MM.1S (cell line): ENCODE measurements around the gene CLEC16A.

ENCODE experiments used
- DNase-seq: peaks from one replicate; pipeline ENCODE4 v3.0.0-alpha.2; 2015
- H2AFZ ChIP-seq: fragments of 300-600 bp; sonication (generic); 2 replicates; pipeline ENCODE4 v1.6.0; 2016; ENCODE audit warnings: antibody characterized with exemption, low read length
- H3F3A ChIP-seq: fragments of 300-600 bp; sonication (generic); 2 replicates; pipeline ENCODE4 v1.6.1; 2016; ENCODE audit warnings: mild to moderate bottlenecking, antibody characterized with exemption, low read length, moderate library complexity, mixed read lengths; ENCODE audit not compliant: insufficient read depth
- H3K27ac ChIP-seq: fragments of 300-600 bp; sonication (generic); 2 replicates; pipeline ENCODE4 v1.5.1; 2016; ENCODE audit warnings: mild to moderate bottlenecking, low read length
- H3K27me3 ChIP-seq: fragments of 300-600 bp; sonication (generic); replicated peaks from 2 replicates; pipeline ENCODE4 v1.6.0; 2016; ENCODE audit warnings: low read length; ENCODE audit not compliant: insufficient read depth
- H3K36me3 ChIP-seq: fragments of 300-600 bp; sonication (generic); replicated peaks from 2 replicates; pipeline ENCODE4 v1.6.1; 2016; ENCODE audit warnings: mild to moderate bottlenecking, low read length, mixed read lengths; ENCODE audit not compliant: insufficient read depth
- H3K4me1 ChIP-seq: fragments of 300-600 bp; sonication (generic); 2 replicates; pipeline ENCODE4 v1.6.1; 2016; ENCODE audit warnings: low read length, mixed read lengths
- H3K4me2 ChIP-seq: fragments of 300-600 bp; sonication (generic); 2 replicates; pipeline ENCODE4 v1.6.0; 2016; ENCODE audit warnings: low read depth, low read length
- H3K4me3 ChIP-seq: fragments of 300-600 bp; sonication (generic); 2 replicates; pipeline ENCODE4 v1.5.1; 2016; ENCODE audit warnings: low read length, mixed read lengths
- H3K79me2 ChIP-seq: fragments of 300-600 bp; sonication (generic); 2 replicates; pipeline ENCODE4 v1.6.1; 2016; ENCODE audit warnings: mixed run types, low read length, mixed read lengths
- H3K9ac ChIP-seq: fragments of 300-600 bp; sonication (generic); 2 replicates; pipeline ENCODE4 v1.6.1; 2016; ENCODE audit warnings: low read length, mixed read lengths
- H3K9me2 ChIP-seq: fragments of 300-600 bp; sonication (generic); replicated peaks from 2 replicates; pipeline ENCODE4 v1.6.1; 2016; ENCODE audit warnings: mild to moderate bottlenecking, low read length, mixed read lengths; ENCODE audit not compliant: insufficient read depth
- H3K9me3 ChIP-seq: fragments of 300-600 bp; sonication (generic); replicated peaks from 2 replicates; pipeline ENCODE4 v1.6.1; 2016; ENCODE audit warnings: mild to moderate bottlenecking, low read length, mixed read lengths; ENCODE audit not compliant: insufficient read depth
- H4K20me1 ChIP-seq: fragments of 300-600 bp; sonication (generic); 2 replicates; pipeline ENCODE4 v1.6.1; 2016; ENCODE audit warnings: mild to moderate bottlenecking, low read length, moderate library complexity, mixed read lengths; ENCODE audit not compliant: insufficient read depth
- EZH2 ChIP-seq: fragments of 300-600 bp; sonication (generic); optimal IDR thresholded peaks from 2 replicates; pipeline ENCODE3; 2017; ENCODE audit warnings: low read depth, mild to moderate bottlenecking, antibody characterized with exemption, low read length, mixed read lengths
- EZH2phosphoT487 ChIP-seq: fragments of 300-600 bp; sonication (generic); IDR thresholded peaks from 2 replicates; pipeline ENCODE4 v1.6.1; 2018; ENCODE audit warnings: antibody characterized with exemption, low read length
- TF ChIP-seq, protein P1 (sequence below): fragments of 300-600 bp; sonication (generic); IDR thresholded peaks from 2 replicates; pipeline ENCODE4 v1.5.1; 2016; ENCODE audit warnings: antibody characterized with exemption, low read length, mixed read lengths

The CLEC16A gene

DNA sequence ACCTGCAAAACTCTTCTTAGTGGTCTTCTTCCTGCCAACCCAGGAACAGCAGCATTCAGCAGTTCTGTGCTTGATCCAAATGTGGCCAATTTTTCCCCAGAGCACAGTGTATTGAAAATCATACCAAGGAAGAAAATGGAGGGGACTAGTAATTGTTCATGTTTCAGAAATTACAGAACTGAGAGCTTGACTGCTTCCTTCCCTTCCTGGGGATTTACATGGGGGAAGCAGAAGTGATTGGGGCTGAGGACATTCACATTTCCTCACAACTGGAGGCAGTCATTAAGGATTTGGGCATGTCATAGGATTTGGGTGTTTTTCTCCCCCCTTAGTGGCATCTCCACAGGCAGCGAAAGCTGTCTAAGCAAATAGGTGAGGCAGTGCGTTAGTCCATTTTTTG is 47.6 kb upstream of the CLEC16A start:
- Histone ChIP-seq H4K20me1 (no peaks in the 10 kb centered on the region), H3K9me3 (no peaks in the 10 kb centered on the region), H3K4me2 (no peak overlapping the region), H3F3A (no peaks in the 10 kb centered on the region), H2AFZ (no peak overlapping the region), H3K79me2 (peaks cover 12% of the 10 kb centered on the region; the same call in 1 of the 2 replicates), H3K4me3 (no peak overlapping the region), H3K4me1 (no peaks in the 10 kb centered on the region), H3K27me3 (no peaks in the 10 kb centered on the region), H3K9me2 (no peaks in the 10 kb centered on the region), H3K27ac (no peak overlapping the region), H3K9ac (no peak overlapping the region), H3K36me3 (0 out of 2 replicates have a peak, but pooled peaks cover 3% of the 10 kb centered on the region)
- DNase-seq: no peak
- TF ChIP-seq EZH2 (no peak), EZH2phosphoT487 (no peak)
- TF ChIP-seq, protein P1, sequence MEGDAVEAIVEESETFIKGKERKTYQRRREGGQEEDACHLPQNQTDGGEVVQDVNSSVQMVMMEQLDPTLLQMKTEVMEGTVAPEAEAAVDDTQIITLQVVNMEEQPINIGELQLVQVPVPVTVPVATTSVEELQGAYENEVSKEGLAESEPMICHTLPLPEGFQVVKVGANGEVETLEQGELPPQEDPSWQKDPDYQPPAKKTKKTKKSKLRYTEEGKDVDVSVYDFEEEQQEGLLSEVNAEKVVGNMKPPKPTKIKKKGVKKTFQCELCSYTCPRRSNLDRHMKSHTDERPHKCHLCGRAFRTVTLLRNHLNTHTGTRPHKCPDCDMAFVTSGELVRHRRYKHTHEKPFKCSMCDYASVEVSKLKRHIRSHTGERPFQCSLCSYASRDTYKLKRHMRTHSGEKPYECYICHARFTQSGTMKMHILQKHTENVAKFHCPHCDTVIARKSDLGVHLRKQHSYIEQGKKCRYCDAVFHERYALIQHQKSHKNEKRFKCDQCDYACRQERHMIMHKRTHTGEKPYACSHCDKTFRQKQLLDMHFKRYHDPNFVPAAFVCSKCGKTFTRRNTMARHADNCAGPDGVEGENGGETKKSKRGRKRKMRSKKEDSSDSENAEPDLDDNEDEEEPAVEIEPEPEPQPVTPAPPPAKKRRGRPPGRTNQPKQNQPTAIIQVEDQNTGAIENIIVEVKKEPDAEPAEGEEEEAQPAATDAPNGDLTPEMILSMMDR: no peak

DNA sequence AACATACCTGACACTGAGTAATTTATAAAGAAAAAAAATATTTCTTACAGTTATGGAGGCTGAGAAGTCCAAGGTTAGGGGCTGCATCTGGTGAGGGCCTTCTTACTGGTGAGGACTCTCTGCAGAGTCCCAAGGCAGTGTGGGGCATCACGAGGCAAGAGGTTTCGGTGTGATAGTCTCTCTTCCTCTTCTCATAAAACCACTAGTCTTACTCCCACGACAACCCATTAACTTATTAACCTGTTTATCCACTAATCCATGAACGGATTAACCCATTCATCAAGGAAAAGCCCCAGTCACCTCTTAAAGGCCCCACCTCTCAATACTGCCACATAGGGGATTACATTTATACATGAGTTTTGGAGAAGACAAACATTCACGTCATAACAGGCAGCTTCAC is 47.2 kb upstream of the CLEC16A start:
- Histone ChIP-seq H3K9ac (no peak overlapping the region), H3K4me3 (no peak overlapping the region), H4K20me1 (no peaks in the 10 kb centered on the region), H3K36me3 (0 out of 2 replicates have a peak, but pooled peaks cover 3% of the 10 kb centered on the region), H3K27ac (no peak overlapping the region), H3K27me3 (no peaks in the 10 kb centered on the region), H3K9me3 (no peaks in the 10 kb centered on the region), H2AFZ (no peak overlapping the region), H3K4me2 (no peak overlapping the region), H3K4me1 (no peaks in the 10 kb centered on the region), H3F3A (no peaks in the 10 kb centered on the region), H3K79me2 (peaks cover 10% of the 10 kb centered on the region; the same call in 1 of the 2 replicates), H3K9me2 (no peaks in the 10 kb centered on the region)
- TF ChIP-seq EZH2 (no peak), EZH2phosphoT487 (no peak)
- TF ChIP-seq, protein P1: no peak
- no peak for DNase-seq

DNA sequence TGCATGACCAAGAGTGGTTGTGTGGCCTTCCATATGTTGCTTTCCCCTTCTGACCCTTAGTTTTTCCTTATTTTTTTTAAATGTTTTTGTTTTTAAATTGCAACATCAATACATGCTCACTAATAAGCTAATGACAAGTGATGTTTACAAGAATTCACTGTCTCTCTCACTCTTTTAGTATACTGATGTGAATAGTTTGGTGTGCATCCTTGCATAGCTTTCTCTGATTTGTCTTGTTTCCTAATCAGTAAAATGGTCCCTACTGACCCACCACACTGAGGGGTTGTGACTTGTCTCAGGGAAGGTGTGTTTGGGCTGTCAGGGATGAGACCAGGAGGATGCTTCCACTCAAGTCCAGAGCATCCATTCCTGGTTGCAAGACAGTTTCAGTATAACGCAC is 41.4 kb upstream of the CLEC16A start:
- Histone ChIP-seq H3F3A (no peaks in the 10 kb centered on the region), H3K79me2 (no peaks in the 10 kb centered on the region), H4K20me1 (no peaks in the 10 kb centered on the region), H3K9me3 (no peaks in the 10 kb centered on the region), H3K9me2 (no peaks in the 10 kb centered on the region), H3K36me3 (peaks cover 6% of the 10 kb centered on the region), H3K27me3 (no peaks in the 10 kb centered on the region), H3K9ac (no peak overlapping the region), H3K27ac (no peak overlapping the region), H2AFZ (no peak overlapping the region), H3K4me3 (no peak overlapping the region), H3K4me1 (no peaks in the 10 kb centered on the region), H3K4me2 (no peak overlapping the region)
- DNase-seq: no peak
- TF ChIP-seq EZH2: no peak
- no peak for TF ChIP-seq EZH2phosphoT487
- TF ChIP-seq, protein P1: no peak
